NOMO-1 treated with dmso at 0.1 percent for 144 hours (cell line): Measurements from ENCODE around the gene CCDC90B.
"Not testable (repeated sequence)": the region's sequence is repeated elsewhere in the genome, so short reads cannot be mapped to it uniquely, and the experiment has no call there.

Experiments used
- DNase-seq: peaks from one replicate; lab custom pipeline; 2025; ENCODE audit not compliant: unreplicated experiment; lab: John Stamatoyannopoulos, UW

CCDC90B gene

DNA sequence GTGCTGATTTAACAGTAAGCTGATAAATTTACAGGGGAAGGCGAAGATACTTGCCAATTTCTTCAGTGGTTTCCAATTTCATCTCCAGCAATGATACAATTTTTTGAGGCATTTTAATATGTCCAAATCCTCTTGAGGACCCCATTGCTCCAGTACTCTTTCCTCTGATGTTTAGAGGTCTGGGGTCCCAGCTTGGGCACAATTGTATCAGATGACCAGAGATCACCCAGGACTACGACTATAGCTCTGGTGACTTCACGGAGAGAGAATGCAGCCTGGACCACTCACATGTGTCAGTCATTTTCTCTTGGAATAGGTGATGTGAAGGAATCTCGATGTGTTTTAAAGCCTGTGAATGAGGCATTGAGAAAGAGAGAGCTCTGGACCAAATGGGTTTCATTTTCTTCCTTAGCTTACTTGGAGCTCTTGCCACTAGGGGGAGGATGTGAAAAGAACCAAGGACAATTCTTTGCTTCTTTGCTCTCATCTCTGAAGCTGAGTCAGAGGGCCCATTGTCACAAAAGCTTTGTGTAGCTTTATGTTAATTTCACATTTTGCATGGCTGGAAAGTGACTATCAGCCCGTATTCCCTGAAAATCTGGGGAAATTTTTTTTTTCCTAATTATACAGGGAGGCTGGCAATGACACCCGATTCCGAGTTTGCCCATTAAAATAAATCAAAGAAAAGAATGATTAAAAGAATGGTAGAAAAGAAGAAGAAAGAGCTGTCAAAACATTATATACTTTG, 6.7 kb upstream of the CCDC90B start:
- DNase-seq, result peak; percentile 29

- no peak for DNase-seq
Measured at GRCh38 chr11:83287631-83288030, 1.5 kb upstream of the CCDC90B start.

DNA sequence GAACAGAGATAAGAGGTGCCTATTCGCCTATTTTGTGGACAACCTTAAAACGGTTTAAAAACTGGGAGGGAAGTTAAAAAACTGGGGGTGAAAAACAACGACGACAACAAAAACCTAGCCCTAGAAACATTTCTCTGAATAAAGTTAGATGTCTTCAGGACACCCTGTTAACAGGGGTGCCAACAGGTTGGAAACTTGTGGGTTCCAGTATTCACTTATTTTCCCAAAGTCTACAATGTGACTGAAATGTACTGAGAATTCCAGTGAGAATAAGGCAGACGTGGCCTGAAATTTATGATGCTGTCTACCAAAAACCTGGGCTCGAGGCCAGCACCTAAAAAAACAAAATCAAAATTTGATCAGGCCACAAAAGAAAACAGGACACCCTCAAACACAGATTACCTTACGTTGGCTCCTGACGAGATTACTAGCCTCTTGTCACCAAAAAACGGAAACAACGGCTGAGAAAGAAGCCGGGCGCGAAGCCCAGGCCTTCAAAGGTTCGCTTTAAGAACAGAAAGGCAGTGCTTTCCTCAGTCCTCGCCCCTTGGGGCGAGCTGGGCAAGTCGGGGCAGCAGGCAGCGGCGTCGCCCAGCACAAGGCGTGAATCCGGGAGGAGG, 906 bp downstream of the CCDC90B start:
- peak; percentile 56 for DNase-seq

GRCh38 chr11:83284501-83285150, 1.5 kb downstream of the CCDC90B start:
- no peak for DNase-seq

GRCh38 chr11:83282084-83282716, 4.0 kb downstream of the CCDC90B start:
- no peak for DNase-seq

DNA sequence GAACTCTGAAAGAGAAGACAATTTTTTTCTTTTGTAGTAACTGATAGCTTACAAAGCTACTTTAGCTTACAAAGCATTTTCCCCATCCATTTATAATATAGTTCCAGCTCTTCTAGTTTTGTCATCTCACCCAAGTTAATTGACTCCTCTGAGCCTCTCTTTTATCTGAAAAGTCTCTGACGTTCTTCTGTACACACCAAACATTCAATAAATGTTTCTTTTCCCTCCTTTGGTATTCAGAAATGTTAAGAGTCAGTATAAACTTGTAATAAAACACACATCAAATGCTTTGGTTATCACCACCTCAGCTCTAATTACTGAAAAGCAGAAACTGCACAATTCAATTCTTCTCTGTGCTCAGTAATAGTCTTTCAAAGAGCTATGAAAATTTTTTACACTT, 5.9 kb downstream of the CCDC90B start:
- DNase-seq, result no peak

- no peak for DNase-seq
Measured at GRCh38 chr11:83278351-83278750, 7.8 kb downstream of the CCDC90B start.

DNA sequence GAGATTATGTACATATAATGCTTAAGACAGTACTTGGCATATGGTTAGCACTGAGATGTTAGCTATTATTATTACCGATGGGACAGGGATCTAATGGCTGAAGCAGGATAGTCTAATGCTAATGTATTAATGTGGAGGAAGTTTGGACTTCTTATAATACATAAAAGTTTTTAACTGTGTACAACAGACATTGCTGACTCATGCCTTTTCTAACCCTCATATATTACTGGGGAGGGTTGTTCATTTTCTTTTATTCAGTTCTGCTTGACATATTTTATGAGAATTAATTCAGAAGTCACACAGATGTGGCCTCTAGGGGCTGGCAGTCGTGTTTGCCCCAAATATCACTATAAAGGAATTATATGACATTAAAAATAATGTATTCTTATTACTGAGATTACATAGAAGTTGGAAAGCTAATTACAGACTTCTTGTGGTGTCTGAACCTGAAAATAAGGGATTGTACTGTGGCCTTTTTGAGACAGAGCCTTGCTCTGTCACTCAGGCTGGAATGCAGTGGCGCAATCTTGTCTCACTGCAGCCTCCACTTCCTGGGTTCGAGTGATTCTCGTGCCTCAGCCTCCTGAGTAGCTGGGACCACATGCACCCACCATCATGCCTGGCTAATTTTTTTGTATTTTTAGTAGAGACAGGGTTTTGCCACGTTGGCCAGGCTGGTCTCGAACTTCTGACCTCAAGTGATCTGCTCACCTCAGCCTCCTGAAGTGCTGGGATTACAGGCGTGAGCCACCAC, 10.1 kb downstream of the CCDC90B start:
- DNase-seq, result no peak

DNA sequence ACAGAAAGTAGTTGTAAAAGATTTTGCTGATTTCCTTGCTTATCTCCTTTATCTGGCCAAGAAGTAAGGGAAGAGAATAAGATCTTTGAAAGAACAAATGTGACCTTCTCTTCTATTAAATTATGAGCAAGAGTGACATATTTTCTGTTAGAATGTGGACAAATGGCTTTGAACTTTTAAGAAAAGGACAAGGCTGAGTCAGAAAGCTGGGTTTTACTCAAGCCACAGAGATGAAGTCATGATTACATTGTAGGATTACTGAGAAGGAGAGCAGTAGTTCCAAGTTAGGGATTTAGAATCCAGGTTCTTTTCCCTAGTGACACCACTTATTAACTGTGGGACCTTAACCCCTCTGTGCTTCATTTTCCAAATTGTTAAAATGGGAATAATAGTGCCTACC, 13.5 kb downstream of the CCDC90B start:
- no peak for DNase-seq

DNA sequence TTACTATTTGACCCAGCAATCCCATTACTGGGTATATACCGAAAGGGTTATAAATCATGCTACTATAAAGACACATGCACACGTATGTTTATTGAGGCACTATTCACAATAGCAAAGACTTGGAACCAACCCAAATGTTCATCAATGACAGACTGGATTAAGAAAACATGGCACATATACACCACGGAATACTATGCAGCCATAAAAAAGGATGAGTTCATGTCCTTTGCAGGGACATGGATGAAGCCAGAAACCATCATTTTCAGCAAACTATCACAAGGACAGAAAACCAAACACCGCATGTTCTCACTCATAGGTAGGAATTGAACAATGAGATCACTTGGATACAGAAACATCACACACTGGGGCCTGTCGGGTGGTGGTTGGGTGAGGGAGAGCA, 14.4 kb downstream of the CCDC90B start:
- DNase-seq, result not testable (repeated sequence)

GRCh38 chr11:83269080-83269479, 17.1 kb downstream of the CCDC90B start:
- DNase-seq, result not testable (repeated sequence)

- no peak for DNase-seq
Measured at GRCh38 chr11:83265331-83265730, 20.8 kb downstream of the CCDC90B start.

DNA sequence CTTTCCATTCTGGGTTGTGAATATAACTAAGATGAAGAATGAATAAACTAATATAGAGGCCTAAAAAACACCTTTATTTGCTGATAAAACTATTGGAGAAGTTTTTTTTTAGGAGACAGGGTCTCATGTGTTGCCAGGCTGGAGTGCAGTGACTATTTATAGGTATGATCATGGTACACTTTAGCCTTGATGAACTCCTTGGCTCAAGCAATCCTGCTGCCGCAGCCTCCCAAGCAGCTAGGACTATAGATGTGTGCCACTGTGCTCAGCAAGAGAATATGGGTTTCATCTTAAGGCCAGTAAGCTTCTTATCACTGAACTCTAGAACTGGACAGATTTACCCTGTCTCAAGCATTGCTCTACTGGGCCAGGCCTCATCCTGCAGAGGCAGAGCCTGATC, 26.6 kb downstream of the CCDC90B start:
- no peak for DNase-seq

DNA sequence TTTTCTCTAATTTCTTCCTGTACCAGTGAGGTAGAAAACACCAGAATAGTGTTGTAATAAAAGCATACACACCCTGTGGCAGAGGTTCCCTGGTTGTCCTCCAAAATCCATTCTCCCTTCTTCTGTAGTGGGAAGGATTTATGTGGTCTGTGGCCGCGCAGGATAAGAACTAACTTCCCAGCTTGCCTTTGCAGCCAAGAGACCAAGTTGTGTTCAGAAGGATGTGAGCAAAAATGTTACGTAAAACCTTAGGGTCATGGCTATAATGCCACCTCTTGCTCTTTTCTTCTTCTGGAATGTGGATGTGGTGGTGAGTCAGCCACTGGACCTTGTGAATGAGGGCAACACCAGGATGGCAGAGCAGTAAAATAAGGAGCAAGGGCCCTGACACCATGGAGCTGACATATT, 28.4 kb downstream of the CCDC90B start:
- DNase-seq, result no peak

GRCh38 chr11:83256602-83257340, 29.4 kb downstream of the CCDC90B start:
- DNase-seq, result no peak

GRCh38 chr11:83255366-83255765, 30.8 kb downstream of the CCDC90B start:
- no peak for DNase-seq

GRCh38 chr11:83252941-83253340, 33.2 kb downstream of the CCDC90B start:
- no peak for DNase-seq

DNA sequence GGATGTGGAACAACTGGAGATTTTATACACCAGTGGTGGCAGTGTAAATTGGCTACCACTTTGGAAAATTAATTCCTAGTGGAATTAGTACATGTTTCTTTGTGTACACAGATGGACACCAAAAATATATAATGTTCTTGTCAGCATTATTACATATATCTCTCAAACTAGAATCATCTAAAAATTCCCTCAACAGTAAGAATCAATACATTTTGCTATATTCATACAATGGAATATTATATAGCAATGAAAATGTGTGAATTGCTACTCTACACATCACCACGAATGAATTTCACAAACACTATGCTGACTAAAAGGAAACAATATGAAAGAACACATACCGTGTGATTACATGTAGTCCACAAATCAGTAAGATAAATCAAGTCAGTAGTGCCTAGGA, 33.9 kb downstream of the CCDC90B start:
- no peak for DNase-seq

DNA sequence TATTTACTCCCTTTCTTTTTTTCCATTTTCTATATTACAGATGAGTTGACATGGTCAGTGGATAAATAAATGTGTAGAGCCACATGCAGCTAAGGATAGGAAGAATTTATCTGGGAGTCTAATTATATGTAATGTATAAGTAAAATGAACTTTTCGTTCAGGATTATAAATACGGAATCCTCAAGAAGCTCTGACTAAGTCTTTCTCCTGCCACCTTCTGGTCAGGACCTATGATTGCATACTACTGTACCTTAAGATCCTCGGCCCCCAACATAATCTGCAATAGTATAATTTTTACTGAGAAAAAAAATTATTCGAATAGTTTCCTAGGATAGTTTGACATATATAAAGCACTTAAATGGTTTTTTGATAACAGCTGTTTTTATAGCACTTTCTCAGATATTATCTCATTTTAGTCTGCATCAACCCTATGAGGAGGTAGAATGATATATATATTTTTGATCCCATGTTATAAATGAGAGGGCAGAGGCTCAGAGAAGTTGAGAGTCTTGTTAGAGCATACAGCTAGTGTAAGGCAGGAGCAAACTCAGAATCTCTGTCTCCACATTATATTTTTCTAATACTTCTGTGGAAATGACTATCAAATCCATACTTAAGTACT, 36.1 kb downstream of the CCDC90B start:
- no peak for DNase-seq

- no peak for DNase-seq
Measured at GRCh38 chr11:83249445-83249844, 36.7 kb downstream of the CCDC90B start.
